Endothelial cell of umbilical vein (primary cell): ENCODE results near the gene SIPA1L3.

Experiments used
- CTCF ChIP-seq, 2 donors: IDR thresholded peaks; 1 replicate in 1 of 2; 2 replicates in 1 of 2; pipeline ENCODE4 v1.5.1; 2011; ENCODE audit warnings: low read length in 2 of 2, mild to moderate bottlenecking in 2 of 2, moderate library complexity in 2 of 2, control low read depth in 1 of 2, inconsistent platforms in 1 of 2, low read depth in 1 of 2; ENCODE audit not compliant: insufficient read depth in 1 of 2; ENCODE audit errors: extremely low read depth in 1 of 2
- GATA2 ChIP-seq: IDR thresholded peaks from 2 replicates; pipeline ENCODE4 v1.7.0; 2011; ENCODE audit warnings: low read depth, mild to moderate bottlenecking, moderate library complexity, mixed read lengths, low read length; ENCODE audit not compliant: insufficient read length, insufficient read depth
- JUN ChIP-seq: IDR thresholded peaks from 2 replicates; pipeline ENCODE4 v1.6.1; 2011; ENCODE audit warnings: borderline replicate concordance, low read depth; ENCODE audit not compliant: insufficient read length, insufficient read depth
- MAX ChIP-seq: IDR thresholded peaks from 2 replicates; pipeline ENCODE4 v1.6.1; 2011; ENCODE audit not compliant: insufficient read depth, insufficient read length
- MYC ChIP-seq: IDR thresholded peaks from one replicate; pipeline ENCODE4 v1.6.1; 2011; ENCODE audit warnings: mild to moderate bottlenecking, low read depth, low read length
- POLR2A ChIP-seq: IDR thresholded peaks from 2 replicates; pipeline ENCODE4 v1.6.1; 2012; ENCODE audit warnings: low read depth, mild to moderate bottlenecking, control low read depth, low read length
- POLR2AphosphoS5 ChIP-seq: IDR thresholded peaks from 2 replicates; pipeline ENCODE4 v1.6.1; 2012; ENCODE audit warnings: low read depth, mild to moderate bottlenecking, control low read depth, low read length, moderate library complexity; ENCODE audit not compliant: insufficient read depth

DNA sequence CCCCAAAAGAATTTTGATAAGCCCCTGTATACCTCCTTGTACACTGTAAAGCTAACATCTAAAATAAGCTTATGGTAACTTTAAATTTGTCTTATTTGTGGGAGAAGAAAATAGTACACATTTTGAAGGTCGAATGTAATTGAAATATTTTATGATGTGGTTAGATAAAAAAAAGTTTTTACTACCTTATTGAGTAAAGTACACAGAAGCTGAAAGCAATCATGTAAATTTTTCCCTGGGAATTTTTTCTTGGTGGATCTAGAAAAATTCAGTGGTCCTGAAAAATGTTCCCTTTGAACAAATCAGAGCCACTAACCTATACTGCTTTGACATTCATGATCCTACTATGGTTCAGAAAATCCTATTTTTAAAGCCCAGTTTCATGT, 46.9 kb downstream of the SIPA1L3 start:
- TF ChIP-seq CTCF (IDR thresholded peaks at IDR 0.05; ENCODE audit: extremely low read depth in 1 of 2, insufficient read depth in 1 of 2, low read depth in 1 of 2, low read length in 2 of 2) (no peak), MYC (no peak), POLR2A (no peak), POLR2AphosphoS5 (no peak), MAX (no peak), GATA2 (no peak), JUN (no peak)
